Skeletal muscle tissue (tissue), 4 donors: ENCODE measurements around the gene MRLN. TPM values are rescaled to one million over a fixed set of nuclear protein-coding genes. Genes with fewer than 3 reads are reported as not detected.

Experiments
- H3K27ac ChIP-seq: one replicate; pipeline ENCODE4 v1.7.0; 2013; ENCODE audit warnings: mild to moderate bottlenecking, low read depth, low read length, inconsistent platforms
- H3K27me3 ChIP-seq, 3 donors: one replicate each; pipeline ENCODE4 v1.7.0; 2013; ENCODE audit warnings: low read length in 3 of 3; ENCODE audit not compliant: control insufficient read depth in 3 of 3, insufficient read depth in 3 of 3
- H3K36me3 ChIP-seq, 3 donors: one replicate each; pipeline ENCODE4 v1.7.0; 2013; ENCODE audit warnings: low read length in 3 of 3; ENCODE audit not compliant: control insufficient read depth in 3 of 3, insufficient read depth in 3 of 3
- H3K4me1 ChIP-seq, 3 donors: one replicate each; pipeline ENCODE4 v1.7.0; 2013; ENCODE audit warnings: low read length in 3 of 3, mild to moderate bottlenecking in 3 of 3; ENCODE audit not compliant: control insufficient read depth in 3 of 3, insufficient read depth in 3 of 3
- H3K4me3 ChIP-seq, 3 donors: one replicate each; pipeline ENCODE4 v1.7.0; 2013; ENCODE audit warnings: low read length in 3 of 3
- H3K9ac ChIP-seq, 3 donors: one replicate each; pipeline ENCODE4 v1.7.0; 2013; ENCODE audit warnings: low read length in 3 of 3, mild to moderate bottlenecking in 3 of 3, moderate library complexity in 2 of 3, low read depth in 1 of 3
- H3K9me3 ChIP-seq, 3 donors: one replicate each; pipeline ENCODE4 v1.7.0; 2013; ENCODE audit warnings: low read length in 3 of 3; ENCODE audit not compliant: control insufficient read depth in 3 of 3
- total RNA-seq: library from RNA; depleted of rRNA; stranded (reverse); fragments of >200 nt; gene quantifications from one replicate; pipeline ENCODE4 v1.2.3, GENCODE V29; 2014
- donor health status: Osteomylitis.

Gene MRLN
- total RNA-seq, 1 donor from 2014 or later, result 156 TPM

- H3K9me3 ChIP-seq, result no peaks in the 10 kb centered on the region
Observed at GRCh38 chr10:59694936-59695335, 58.3 kb downstream of the MRLN start.

GRCh38 chr10:59692113-59692512 lies 61.1 kb downstream of the MRLN start:
- no peaks in the 10 kb centered on the region for H3K4me1 ChIP-seq
- H3K4me3 ChIP-seq, result no peak overlapping the region
- no peaks in the 10 kb centered on the region for H3K27me3 ChIP-seq
- H3K9me3 ChIP-seq, result no peaks in the 10 kb centered on the region
- H3K9ac ChIP-seq, result no peak overlapping the region
- H3K27ac ChIP-seq, result no peak overlapping the region
- H3K36me3 ChIP-seq, result no peaks in the 10 kb centered on the region

More at GRCh38 chr10:59694936-59695335, 58.3 kb downstream of the MRLN start:
- no peak overlapping the region for H3K4me3 ChIP-seq
- no peak overlapping the region for H3K9ac ChIP-seq
- H3K4me1 ChIP-seq, result peaks cover 0 to 3% (median 0%) of the 10 kb centered on the region in 3 donors
- H3K36me3 ChIP-seq, result no peaks in the 10 kb centered on the region
- no peak overlapping the region for H3K27ac ChIP-seq
- no peaks in the 10 kb centered on the region for H3K27me3 ChIP-seq

- H3K4me1 ChIP-seq, result no peaks in the 10 kb centered on the region
- H3K9ac ChIP-seq, result no peak overlapping the region
- no peaks in the 10 kb centered on the region for H3K36me3 ChIP-seq
- no peak overlapping the region for H3K4me3 ChIP-seq
- H3K27ac ChIP-seq, result no peak overlapping the region
- H3K9me3 ChIP-seq, result no peaks in the 10 kb centered on the region
- H3K27me3 ChIP-seq, result no peaks in the 10 kb centered on the region
Observed at GRCh38 chr10:59688921-59689351, 64.3 kb downstream of the MRLN start.

GRCh38 chr10:59687657-59688056 lies 65.6 kb downstream of the MRLN start:
- Histone ChIP-seq H3K9me3 (no peaks in the 10 kb centered on the region), H3K27ac (no peak overlapping the region), H3K36me3 (no peaks in the 10 kb centered on the region), H3K9ac (no peak overlapping the region), H3K4me3 (no peak overlapping the region), H3K4me1 (no peaks in the 10 kb centered on the region), H3K27me3 (no peaks in the 10 kb centered on the region)

Other genes with a start within 250 kb of the MRLN start
- 3.1 TPM for gene SLC16A9, start 43.6 kb downstream of the MRLN start, total RNA-seq
- 24.5 TPM for gene CCDC6, start 153.1 kb upstream of the MRLN start, total RNA-seq